Measurements from ENCODE around the gene ASPHD2.

Gene ASPHD2

DNA sequence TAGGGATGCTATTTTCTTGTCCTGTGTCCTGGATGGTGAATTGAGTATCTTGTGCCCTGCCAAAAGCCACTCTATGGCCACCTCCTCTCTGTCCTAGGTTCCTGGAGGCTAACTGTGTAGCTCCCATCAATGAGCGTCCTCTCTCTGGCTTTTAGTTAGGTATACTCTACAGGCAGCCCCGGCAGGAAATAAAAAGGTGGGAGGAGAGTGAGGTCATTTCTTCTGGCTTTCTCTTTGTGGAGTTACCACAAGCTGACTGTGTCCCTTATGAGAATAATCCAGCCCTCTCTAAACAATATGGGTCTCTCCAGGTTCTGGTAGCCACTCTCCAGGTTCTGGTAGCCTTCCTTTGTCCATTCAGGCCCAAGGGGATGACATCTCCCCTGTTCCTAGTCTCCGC lies 11.7 kb upstream of the ASPHD2 start:
- Histone ChIP-seq H3K4me3 (ENCODE audit: low read depth in 1 of 2, low read length in 2 of 2) (no peak overlapping the region), H3K9me3 (ENCODE audit: insufficient read depth, low read length, severe bottlenecking) (no peaks in the 10 kb centered on the region), H3K9ac (ENCODE audit: low read depth, low read length) (no peak overlapping the region), H3K79me2 (ENCODE audit: insufficient read depth, low read length) (no peaks in the 10 kb centered on the region), H3K4me1 (ENCODE audit: insufficient read depth, low read length) (no peaks in the 10 kb centered on the region), H3K4me2 (ENCODE audit: insufficient read depth, low read length) (no peak overlapping the region), H2AFZ (ENCODE audit: low read depth, low read length) (no peak overlapping the region), H3K27ac (ENCODE audit: low read length) (no peak overlapping the region), H3K27me3 (ENCODE audit: insufficient read depth, low read length, poor library complexity) (peaks cover 19% of the 10 kb centered on the region), H3K36me3 (ENCODE audit: insufficient read depth, low read length) (no peaks in the 10 kb centered on the region), H4K20me1 (ENCODE audit: insufficient read depth, low read length) (no peaks in the 10 kb centered on the region)
- ATAC-seq (ENCODE audit: insufficient read depth, low read depth) (no peak), DNase-seq (no peak)
- TF ChIP-seq EZH2 (IDR thresholded peaks at IDR 0.05; ENCODE audit: borderline replicate concordance, low read depth, low read length, severe bottlenecking) = no peak
- TF ChIP-seq, protein P1, sequence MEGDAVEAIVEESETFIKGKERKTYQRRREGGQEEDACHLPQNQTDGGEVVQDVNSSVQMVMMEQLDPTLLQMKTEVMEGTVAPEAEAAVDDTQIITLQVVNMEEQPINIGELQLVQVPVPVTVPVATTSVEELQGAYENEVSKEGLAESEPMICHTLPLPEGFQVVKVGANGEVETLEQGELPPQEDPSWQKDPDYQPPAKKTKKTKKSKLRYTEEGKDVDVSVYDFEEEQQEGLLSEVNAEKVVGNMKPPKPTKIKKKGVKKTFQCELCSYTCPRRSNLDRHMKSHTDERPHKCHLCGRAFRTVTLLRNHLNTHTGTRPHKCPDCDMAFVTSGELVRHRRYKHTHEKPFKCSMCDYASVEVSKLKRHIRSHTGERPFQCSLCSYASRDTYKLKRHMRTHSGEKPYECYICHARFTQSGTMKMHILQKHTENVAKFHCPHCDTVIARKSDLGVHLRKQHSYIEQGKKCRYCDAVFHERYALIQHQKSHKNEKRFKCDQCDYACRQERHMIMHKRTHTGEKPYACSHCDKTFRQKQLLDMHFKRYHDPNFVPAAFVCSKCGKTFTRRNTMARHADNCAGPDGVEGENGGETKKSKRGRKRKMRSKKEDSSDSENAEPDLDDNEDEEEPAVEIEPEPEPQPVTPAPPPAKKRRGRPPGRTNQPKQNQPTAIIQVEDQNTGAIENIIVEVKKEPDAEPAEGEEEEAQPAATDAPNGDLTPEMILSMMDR (IDR thresholded peaks at IDR 0.05; ENCODE audit: borderline replicate concordance, extremely low read depth, low read length, poor library complexity, severe bottlenecking) = no peak

DNA sequence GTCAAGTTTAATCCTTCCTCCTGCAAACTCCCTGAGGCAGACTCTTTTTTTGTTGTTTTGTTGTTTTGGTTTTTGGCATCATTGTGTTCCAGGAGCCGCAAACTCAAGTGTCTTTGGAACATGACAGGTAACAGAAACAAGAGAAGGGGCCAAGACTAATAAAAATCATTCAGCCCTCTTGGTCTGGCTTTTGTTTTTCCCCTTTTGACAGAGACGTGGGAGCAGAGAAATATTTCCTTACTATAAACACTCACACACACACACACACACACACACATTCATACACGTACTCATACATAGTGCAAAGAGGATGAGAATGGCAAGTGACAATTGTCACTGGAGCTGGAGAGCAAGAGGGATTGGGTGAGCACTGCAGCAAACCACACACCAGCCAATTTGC lies 10.4 kb upstream of the ASPHD2 start:
- no peaks in the 10 kb centered on the region for H3K36me3 ChIP-seq (ENCODE audit: insufficient read depth, low read length)
- H3K4me2 ChIP-seq (ENCODE audit: insufficient read depth, low read length) = no peak overlapping the region
- H2AFZ ChIP-seq (ENCODE audit: low read depth, low read length) = no peak overlapping the region
- no peak overlapping the region for H3K27ac ChIP-seq (ENCODE audit: low read length)
- DNase-seq = no peak
- peaks cover 5% of the 10 kb centered on the region for H3K9me3 ChIP-seq (ENCODE audit: insufficient read depth, low read length, severe bottlenecking)
- no peaks in the 10 kb centered on the region for H3K79me2 ChIP-seq (ENCODE audit: insufficient read depth, low read length)
- peaks cover 19% of the 10 kb centered on the region for H3K27me3 ChIP-seq (ENCODE audit: insufficient read depth, low read length, poor library complexity)
- H4K20me1 ChIP-seq (ENCODE audit: insufficient read depth, low read length) = no peaks in the 10 kb centered on the region
- no peak for ATAC-seq (ENCODE audit: insufficient read depth, low read depth)
- H3K4me3 ChIP-seq (ENCODE audit: low read depth in 1 of 2, low read length in 2 of 2) = no peak overlapping the region
- TF ChIP-seq EZH2 (IDR thresholded peaks at IDR 0.05; ENCODE audit: borderline replicate concordance, low read depth, low read length, severe bottlenecking) = no peak
- TF ChIP-seq, protein P1 (IDR thresholded peaks at IDR 0.05; ENCODE audit: borderline replicate concordance, extremely low read depth, low read length, poor library complexity, severe bottlenecking) = no peak
- no peaks in the 10 kb centered on the region for H3K4me1 ChIP-seq (ENCODE audit: insufficient read depth, low read length)
- no peak overlapping the region for H3K9ac ChIP-seq (ENCODE audit: low read depth, low read length)

DNA sequence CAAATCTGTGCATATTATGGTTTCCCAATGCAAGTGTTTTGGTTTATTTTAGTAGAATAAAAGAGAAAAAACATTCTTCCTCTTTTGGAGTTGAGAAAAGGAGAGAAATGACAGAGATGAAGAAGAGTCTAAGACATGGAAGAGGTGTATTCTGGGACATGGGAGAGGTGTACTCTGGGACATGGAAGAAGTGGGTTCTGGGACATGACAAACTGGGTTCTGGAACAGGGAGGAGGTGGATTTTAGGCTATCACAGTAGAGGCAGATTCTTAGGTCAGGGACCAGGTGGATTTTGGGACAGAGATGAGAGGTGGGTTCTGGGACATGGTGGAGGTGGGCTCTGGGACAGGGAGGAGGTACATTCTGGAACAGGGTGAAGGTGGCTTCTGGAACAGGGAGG lies 2.1 kb upstream of the ASPHD2 start:
- H3K9ac ChIP-seq (ENCODE audit: low read depth, low read length) = no peak overlapping the region
- no peaks in the 10 kb centered on the region for H4K20me1 ChIP-seq (ENCODE audit: insufficient read depth, low read length)
- H3K4me2 ChIP-seq (ENCODE audit: insufficient read depth, low read length) = no peak overlapping the region
- ATAC-seq (ENCODE audit: insufficient read depth, low read depth) (no peak), DNase-seq (no peak)
- peaks cover 32% of the 10 kb centered on the region for H3K4me1 ChIP-seq (ENCODE audit: insufficient read depth, low read length)
- no peaks in the 10 kb centered on the region for H3K36me3 ChIP-seq (ENCODE audit: insufficient read depth, low read length)
- no peak overlapping the region for H3K27ac ChIP-seq (ENCODE audit: low read length)
- no peak overlapping the region for H2AFZ ChIP-seq (ENCODE audit: low read depth, low read length)
- H3K27me3 ChIP-seq (ENCODE audit: insufficient read depth, low read length, poor library complexity) = peaks cover 4% of the 10 kb centered on the region
- H3K79me2 ChIP-seq (ENCODE audit: insufficient read depth, low read length) = no peaks in the 10 kb centered on the region
- H3K9me3 ChIP-seq (ENCODE audit: insufficient read depth, low read length, severe bottlenecking) = peaks cover 6% of the 10 kb centered on the region
- TF ChIP-seq, protein P1 (IDR thresholded peaks at IDR 0.05; ENCODE audit: borderline replicate concordance, extremely low read depth, low read length, poor library complexity, severe bottlenecking) = no peak
- no peak for TF ChIP-seq EZH2 (IDR thresholded peaks at IDR 0.05; ENCODE audit: borderline replicate concordance, low read depth, low read length, severe bottlenecking)
- H3K4me3 ChIP-seq (ENCODE audit: low read depth in 1 of 2, low read length in 2 of 2) = no peak overlapping the region
